22Rv1 (cell line): ENCODE data around the gene CLEC19A.

Source experiments
- CTCF ChIP-seq: fragments of 450-650 bp; IDR thresholded peaks from 2 replicates; pipeline ENCODE4 v1.5.1; 2017; ENCODE audit warnings: mild to moderate bottlenecking
- ZFX ChIP-seq: fragments of 450-650 bp; IDR thresholded peaks from 2 replicates; pipeline ENCODE4 v1.6.1; 2017; ENCODE audit warnings: antibody characterized with exemption, borderline replicate concordance

GRCh38 chr16:19344980-19345379, 59.4 kb downstream of the CLEC19A start:
- no peak for TF ChIP-seq CTCF
- TF ChIP-seq ZFX = no peak
